Activated CD8-positive, alpha-beta memory T cell treated with anti-CD3 and anti-CD28 coated beads for 36 hours (primary cell): ENCODE data around the gene RREB1. TPM values are rescaled to one million over a fixed set of nuclear protein-coding genes. Genes with fewer than 3 reads are reported as not detected.

Experiments
- CTCF ChIA-PET: fragments of 350-600 bp; sonication (Branson Sonifier 250); formaldehyde crosslinking; loops from one replicate; lab custom pipeline; 2021; ENCODE audit warnings: antibody characterized with exemption; lab: Charles Lee
- POLR2A ChIA-PET: fragments of 350-600 bp; sonication (Branson Sonifier 250); formaldehyde crosslinking; loops from one replicate; lab custom pipeline; 2021; ENCODE audit warnings: antibody characterized with exemption; lab: Charles Lee
- total RNA-seq, 2 experiments: library from RNA; stranded (reverse); gene quantifications; one replicate each; pipeline ENCODE4 v1.2.3, GENCODE V29; 2021

RREB1 gene
- total RNA-seq, 2 experiments from 2014 or later = 16.8 to 18.3 TPM

DNA sequence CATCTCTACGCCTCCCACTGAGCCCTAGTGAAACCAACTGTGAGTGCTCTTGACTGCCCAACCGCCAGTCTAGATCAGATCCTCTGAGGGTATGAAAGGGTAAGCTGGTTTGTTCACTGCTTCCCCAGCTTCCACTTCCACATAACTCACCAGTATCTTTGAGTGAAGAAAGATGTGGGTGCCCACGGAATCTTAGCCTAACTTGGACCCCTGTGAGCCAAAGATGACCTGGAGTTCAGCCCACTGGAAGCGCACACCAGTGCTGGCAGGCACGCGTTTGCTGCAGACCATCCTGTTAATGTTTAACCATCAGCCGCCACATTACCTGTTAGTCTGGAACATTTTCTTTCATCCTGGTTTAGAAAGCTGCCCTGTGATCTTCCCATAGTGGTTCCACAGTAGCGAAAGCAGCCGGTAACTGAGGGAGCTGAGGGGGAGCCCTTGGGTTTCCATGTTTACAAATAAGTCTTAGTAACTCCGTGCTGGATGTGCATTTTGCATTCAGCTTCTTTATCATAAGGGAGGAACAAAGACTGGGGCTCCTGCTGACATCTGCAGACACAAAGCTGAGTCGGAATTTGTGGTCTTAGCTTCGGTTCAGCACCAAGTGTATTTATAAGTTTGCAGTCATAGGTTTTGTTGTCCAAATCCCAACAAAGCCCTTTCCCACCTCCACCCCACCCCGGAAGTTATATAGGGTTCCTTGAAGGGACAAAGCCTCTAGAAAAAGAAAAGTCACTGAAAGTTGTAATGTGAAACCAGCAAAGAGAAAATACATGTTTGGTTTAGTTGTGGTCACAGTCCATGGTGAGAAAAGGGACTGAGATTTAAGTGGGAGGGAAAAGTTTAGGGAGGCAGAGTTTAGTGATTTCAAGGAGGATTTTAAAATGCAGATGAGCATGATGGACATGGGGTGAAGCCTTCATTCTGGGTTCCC lies 134.2 kb downstream of the RREB1 start:
- ChIA-PET CTCF (interaction anchor here (1.4 kb wide), 1 partner anchor 565 kb away, joined by 4 read pairs; no protein-coding TSS in a partner anchor), POLR2A (no interaction called here)

DNA sequence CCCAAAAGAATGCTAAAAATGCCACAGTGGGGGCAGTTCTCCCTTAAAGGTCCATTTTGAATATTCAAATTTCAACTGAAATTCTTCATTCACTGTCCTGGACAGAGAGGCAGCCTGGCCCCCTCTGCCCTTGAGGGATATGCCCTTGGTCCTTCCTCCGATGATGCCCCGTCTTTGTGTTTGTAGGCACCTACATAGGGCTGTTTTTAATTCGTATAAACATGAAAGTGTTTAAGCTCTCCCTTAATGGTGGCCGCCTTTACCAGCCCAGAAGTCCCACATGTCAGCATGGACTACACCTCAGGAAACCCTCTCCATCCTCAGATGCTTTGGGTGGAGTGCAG lies 135.0 kb downstream of the RREB1 start:
- CTCF ChIA-PET = interaction anchor here (0.6 to 1.8 kb wide), 5 partner anchors 8 to 566 kb away, joined by 3 to 4 read pairs (median 3); no protein-coding TSS in a partner anchor
- POLR2A ChIA-PET = no interaction called here

DNA sequence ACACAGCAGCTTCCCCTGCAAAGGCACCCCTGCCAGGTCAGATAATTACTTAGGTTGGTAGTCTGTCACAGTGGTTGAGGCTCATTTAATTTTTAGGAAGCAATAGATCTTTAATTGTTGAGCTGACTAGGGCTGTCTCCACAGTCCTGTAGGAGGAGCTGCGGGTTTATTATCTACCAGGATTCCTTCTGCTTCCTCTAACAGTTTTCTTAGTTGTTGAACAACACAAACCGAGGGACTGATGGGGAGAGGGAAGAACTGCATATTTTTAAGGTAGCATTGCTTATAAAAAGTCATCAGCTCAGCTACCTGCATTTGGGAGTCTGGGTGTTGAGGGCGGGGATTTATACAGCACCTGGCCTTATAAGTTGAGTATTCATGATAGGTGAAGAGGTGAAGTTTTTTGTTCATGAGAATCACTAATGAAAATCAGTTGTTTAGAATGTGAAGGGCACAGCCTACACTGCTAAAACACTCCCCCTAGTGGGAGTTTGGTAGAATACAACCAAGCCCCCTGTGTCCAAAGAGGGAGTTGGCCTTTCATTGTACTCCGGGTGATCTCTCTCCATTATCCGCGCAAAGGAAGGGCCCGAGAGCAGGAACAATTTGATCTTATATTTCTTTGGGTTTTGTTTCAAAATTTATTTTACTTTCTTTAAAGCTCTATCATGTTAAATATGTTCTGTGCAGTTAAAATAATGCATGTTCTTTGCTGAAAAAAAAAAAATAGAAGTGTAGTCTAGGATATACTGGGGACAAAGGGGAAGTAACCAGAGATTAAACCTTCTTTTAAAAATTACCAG lies 135.6 kb downstream of the RREB1 start:
- ChIA-PET CTCF (interaction anchor here (0.6 to 2.0 kb wide), 8 partner anchors 9 to 566 kb away, joined by 3 to 8 read pairs (median 4); no protein-coding TSS in a partner anchor), POLR2A (no interaction called here)

DNA sequence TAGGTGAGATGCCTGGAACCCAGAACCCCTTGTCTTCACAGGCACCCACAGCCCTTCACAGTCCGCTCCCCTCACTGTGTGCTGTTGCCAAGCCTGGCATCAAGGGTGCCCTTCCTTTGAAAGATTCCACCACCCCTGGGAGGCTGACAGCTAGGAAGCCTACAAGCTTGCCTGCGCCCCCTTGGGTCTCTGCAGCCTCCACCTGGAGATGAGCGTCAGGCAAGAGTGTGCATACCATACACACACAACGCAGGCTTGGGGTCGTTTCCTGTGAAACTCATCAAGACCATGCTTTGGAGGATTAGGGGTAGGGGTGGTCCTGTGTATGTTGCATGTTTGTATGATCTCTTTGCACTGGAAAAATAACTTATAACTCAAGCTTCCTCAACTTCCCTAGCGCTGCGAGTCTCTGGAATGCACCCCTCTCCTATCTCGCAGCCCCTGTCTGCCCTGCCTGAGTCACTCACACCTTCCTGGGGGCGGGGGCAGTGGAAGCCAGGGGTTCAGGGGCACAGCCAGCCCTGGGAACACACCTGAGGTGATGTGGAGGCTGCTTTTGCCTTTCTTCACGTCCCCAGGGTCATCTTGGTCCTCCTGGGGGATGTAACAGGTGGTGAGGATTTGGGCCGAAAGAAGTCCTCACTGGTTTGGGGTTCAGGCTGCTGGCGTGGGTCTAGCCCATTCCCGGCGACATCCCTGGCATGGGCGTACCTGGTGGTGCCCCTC lies 138.1 kb downstream of the RREB1 start:
- ChIA-PET POLR2A (no interaction called here), CTCF (no interaction called here)

DNA sequence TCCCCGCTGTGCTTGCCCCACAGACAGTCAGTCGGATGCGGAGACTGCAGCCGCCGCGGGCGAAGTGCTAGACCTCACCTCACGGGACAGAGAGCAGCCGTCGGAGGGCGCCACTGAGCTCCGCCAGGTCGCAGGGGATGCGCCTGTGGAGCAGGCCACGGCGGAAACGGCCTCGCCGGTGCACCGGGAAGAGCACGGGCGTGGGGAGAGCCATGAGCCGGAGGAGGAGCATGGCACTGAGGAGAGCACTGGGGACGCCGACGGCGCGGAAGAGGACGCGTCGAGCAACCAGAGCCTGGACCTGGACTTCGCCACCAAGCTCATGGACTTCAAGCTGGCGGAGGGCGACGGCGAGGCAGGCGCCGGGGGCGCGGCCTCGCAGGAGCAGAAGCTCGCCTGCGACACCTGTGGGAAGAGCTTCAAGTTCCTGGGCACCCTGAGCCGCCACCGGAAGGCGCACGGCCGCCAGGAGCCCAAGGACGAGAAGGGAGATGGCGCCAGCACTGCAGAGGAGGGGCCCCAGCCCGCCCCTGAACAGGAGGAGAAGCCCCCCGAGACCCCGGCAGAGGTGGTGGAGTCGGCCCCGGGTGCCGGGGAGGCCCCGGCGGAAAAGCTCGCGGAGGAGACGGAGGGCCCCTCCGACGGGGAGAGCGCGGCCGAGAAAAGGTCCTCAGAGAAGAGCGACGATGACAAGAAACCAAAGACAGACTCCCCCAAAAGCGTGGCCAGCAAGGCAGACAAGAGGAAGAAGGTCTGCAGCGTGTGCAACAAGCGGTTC lies 138.8 kb downstream of the RREB1 start:
- CTCF ChIA-PET = interaction anchor here (0.6 kb wide), 1 partner anchor 19 kb away, joined by 5 read pairs; no protein-coding TSS in a partner anchor
- POLR2A ChIA-PET = no interaction called here

DNA sequence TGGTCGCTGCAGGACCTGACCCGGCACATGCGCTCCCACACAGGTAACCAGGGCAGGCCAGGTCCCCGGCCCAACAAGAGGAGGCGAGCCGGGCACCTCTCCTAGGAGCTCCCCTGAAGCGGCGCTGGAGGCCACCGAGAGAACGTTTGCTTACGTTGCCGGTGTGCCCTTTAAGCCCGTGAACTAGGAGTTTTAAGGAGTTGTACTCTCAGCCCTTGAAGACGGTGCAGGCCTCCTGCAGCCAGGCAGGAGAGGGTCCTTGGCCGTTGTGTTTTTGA lies 139.4 kb downstream of the RREB1 start:
- ChIA-PET CTCF (interaction anchor here (0.6 kb wide), 1 partner anchor 19 kb away, joined by 5 read pairs; no protein-coding TSS in a partner anchor), POLR2A (no interaction called here)

DNA sequence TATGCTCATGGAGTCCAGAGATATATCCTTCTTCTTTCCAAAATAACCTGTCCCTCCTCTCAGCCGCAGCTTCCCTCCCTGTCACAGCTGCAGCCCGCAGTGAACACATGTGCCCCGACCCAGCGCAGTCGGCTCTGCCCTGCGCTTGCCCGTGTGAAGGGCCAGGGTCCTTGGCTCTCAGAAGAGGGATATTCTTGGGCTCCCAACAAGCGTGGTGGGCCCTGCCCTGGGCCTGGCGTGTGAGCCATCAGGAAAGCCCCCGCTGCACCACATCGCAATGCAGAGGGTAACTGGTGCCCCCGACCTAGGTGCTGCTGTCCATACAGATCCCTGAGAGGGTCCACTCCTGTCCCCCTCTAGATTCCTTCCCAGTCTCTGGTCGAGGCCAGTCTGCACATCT lies 140.1 kb downstream of the RREB1 start:
- ChIA-PET CTCF (no interaction called here), POLR2A (no interaction called here)

DNA sequence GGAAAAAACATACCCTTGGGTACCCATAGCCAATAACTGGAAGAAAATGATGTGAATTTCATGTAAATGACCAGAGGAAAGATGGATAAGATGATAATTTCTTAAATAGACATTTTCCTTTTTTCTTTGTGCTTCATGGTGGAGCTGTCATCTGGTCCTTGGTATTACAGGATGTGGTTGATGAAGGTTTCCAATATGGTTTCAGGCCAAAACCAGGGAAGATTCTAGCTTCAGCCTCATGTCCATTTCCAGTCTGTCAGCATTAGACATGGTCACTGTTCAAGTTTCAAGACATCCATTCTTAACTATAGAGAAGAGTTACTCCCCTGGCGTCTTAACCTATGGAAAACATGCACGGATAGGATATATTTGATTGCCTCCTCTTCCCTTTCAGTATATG lies 141.6 kb downstream of the RREB1 start:
- CTCF ChIA-PET = no interaction called here
- POLR2A ChIA-PET = no interaction called here

DNA sequence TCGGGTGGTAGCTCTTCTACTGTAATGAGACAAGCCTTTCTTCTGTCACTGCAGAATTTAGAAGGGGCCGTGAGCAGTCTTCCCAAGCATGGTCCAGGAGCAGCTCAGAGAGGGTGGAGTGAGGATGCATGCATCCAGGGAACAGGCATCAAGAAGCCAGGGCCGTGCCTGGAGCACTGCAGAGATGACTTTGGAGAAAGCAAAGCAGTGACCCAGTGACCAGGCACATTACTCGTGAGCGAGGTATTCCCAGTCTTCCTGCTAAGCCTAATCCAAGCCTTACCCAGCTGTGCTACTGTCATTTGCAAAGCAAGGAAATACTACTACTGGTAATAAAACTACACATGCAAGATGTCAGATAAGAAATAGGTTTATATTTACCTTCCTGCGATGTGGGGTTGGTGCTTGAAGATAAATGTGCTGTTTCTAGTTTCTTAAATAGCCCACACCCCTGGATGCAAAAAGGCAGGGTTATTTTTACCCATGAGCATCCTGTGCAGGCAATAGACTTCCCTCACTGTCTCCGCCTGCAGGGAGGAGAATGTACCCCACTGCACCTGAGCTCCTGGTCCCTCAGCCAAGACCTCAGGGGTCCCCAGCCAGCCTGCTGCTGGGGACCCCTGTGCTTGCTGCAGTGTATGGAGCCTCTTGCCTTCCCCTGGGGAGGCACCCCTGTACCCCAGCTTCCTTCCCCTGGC lies 142.3 kb downstream of the RREB1 start:
- POLR2A ChIA-PET = no interaction called here

DNA sequence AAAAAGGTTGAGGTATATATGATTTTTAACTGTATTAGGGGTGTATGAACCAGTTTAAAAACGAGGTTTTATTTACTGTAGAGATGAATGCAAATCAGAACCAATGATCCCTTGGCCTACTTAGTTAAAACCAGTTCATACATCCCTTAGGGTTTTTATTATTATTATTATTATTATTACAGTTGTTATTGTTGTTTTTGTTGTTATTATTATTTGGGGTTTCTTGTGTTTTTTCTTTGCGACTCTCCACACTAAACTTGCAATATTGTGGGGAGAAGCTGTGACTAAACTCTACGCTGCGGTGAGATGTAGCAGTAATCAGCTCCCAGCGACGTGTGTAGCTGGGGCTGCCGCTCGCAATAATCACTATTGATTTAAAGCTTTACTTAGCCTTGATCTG lies 143.1 kb downstream of the RREB1 start:
- ChIA-PET POLR2A (no interaction called here), CTCF (no interaction called here)

More for the DNA sequence above, 142.3 kb downstream of the RREB1 start:
- CTCF ChIA-PET = no interaction called here

DNA sequence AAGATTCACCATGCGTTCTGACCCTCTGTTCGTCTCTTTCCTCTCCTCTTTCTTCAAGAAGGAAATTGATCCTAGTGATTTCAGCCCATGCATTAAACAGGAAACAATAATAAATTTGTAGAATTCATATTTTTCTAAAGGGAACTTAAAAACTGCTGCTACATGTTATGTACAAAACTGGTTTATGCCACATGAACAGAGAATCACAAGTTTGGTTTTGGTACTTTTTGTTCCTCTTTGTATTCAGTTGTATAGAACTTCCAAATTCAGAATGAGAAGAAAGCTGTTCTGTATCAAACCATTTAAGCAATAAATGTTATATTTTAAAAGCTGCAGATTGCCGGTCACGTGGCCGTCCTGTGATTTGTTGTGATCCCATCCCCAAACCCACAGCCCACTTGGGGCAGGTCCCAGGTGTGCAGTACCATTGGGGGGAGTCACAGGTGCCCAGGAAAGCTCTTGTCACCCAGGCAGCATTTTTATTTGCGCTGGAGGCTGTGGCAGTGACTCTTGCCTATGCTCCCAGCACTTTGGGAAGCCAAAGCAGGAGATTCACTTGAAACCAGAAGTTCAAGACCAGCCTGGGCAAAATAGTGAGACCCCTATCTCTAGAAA lies 144.0 kb downstream of the RREB1 start:
- ChIA-PET CTCF (interaction anchor here (0.5 kb wide), 1 partner anchor 297 kb away, joined by 3 read pairs; no protein-coding TSS in a partner anchor), POLR2A (no interaction called here)

DNA sequence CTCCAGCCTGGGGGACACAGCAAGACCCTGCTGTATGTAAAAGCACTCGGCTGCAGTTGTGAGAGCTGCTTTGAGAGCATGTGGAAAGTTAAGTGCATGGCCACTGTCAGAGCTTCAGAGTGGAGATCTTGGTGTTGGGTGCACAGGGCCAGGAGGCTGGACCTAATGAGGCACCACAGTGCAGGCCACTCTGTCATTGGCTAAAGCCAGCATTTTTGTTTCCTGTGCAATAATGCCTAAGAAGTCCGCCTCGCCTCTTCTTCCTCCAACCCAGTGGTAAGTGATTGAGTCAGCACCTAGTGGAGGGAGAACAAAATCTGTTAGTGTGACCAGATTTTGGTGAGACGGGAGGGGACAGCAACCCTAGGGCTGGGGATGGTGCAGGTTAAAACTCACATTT lies 144.6 kb downstream of the RREB1 start:
- ChIA-PET CTCF (no interaction called here), POLR2A (no interaction called here)

DNA sequence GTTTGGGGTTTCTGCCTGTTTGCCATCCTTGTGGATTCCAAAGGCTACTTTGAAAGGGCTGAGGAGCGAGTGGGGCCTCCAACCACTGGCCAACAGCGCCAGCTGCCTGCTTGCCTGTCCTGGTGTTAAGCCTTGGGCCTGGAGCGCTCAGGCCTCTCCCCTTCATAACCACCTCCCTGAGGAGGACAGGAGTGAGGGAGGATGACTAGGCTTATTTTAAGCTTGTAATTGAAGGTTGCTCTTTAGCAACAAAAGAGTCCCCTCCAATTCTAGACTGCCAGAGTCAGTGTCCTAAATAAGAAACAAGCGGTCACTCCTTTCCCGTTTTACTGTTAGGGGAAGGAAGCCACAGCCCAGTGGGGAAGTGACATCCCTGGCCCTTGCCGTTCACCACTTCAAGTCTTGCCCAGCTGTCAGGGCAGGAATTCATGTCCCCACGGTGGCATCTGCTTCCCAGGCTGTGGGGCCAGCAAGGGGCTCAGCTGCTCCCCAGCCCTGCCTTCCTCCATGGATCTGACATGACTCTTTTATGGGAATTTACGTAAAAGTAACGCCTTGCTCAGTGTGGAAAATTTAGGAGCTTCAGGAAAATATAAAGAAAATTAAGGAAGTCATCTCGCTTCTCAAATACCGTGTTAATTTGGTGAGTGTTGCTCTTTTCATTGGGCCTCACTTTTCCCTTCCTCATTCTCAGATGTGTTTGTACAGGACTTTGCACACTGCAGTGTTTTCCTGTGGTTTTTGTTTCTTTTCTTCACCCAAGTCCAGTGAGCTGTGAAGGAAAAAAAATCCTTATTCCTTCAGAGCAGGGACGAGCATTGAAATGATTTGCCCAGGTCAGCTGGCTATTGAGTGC lies 147.4 kb downstream of the RREB1 start:
- POLR2A ChIA-PET = no interaction called here
- CTCF ChIA-PET = interaction anchor here (2.5 kb wide), 1 partner anchor 11 kb away, joined by 8 read pairs; no protein-coding TSS in a partner anchor

DNA sequence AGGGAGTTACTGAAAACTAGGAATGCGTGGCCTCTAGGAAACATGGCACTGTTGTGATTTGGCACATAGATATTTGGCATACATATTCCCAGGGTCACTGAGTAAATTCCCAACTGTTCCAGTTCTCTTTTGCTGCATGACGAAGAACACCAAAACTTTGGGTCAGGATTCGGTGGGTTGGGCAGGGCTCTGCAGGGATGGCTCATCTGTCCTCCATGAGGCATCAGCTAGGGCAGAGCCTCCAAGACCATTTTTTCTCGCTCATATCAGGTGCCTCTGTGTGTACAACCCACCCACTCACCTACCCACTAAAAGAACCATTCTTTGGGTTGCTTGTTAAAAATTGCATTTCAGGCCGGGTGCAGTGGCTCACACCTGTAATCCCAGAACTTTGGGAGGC lies 148.2 kb downstream of the RREB1 start:
- CTCF ChIA-PET = no interaction called here
- POLR2A ChIA-PET = no interaction called here

DNA sequence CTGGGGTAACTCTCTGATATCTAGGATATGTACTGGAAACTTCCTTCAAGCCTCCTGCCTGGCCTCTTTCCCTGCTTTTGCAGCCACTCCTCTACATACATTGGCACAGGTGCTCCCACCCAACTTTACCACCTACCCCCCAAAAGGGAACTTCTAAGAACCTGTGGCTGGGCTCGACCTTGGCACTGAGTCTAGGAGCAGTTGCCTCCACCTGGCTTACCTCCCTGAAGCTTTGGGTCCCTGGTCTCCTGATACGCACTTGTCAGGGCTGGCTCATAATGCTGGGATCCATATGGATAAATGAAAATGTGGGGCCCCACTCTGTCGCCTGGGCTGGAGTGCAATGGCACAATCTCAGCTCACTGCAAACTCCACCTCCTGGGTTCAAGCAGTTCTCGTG lies 149.0 kb downstream of the RREB1 start:
- CTCF ChIA-PET = no interaction called here
- POLR2A ChIA-PET = no interaction called here

DNA sequence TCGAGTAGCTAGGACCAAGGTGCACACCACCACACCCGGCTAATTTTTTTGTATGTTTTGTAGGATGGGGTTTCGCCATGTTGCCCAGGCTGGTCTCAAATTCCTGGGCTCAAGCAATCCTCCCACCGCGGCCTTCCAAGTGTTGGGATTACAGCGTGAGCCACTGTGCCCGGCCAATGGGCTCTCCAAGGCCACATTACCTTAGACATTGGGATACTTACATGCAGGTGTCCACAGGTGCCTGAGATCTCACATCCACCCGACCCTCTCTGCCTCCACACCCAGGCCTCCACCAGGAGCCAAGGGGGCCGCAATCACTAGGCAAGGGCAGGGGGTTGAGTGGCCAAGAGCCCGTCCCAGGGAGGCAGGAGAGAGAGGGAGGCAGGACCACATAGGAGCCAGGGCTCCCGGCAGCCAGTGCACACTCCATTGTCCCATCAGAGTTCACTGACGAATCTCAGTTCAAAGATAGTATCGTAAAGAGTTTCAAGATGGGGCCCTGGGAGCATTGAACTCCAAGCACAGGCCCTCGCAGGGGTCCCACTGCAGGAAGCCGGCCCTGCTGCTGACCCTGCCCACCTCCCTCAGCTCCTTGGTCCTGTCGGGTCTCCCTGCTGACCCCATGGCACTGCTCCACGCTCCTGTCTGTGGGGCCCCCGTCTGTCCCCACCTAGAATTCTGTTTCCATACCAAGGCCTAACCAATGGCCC lies 149.9 kb downstream of the RREB1 start:
- ChIA-PET POLR2A (interaction anchor here (0.5 kb wide), 1 partner anchor 9 kb away, joined by 3 read pairs; no protein-coding TSS in a partner anchor), CTCF (no interaction called here)
